ENCODE data around the gene SYTL2. TPM values are rescaled to one million over a fixed set of nuclear protein-coding genes. Genes with fewer than 3 reads are reported as not detected.

SYTL2 gene, protein sequence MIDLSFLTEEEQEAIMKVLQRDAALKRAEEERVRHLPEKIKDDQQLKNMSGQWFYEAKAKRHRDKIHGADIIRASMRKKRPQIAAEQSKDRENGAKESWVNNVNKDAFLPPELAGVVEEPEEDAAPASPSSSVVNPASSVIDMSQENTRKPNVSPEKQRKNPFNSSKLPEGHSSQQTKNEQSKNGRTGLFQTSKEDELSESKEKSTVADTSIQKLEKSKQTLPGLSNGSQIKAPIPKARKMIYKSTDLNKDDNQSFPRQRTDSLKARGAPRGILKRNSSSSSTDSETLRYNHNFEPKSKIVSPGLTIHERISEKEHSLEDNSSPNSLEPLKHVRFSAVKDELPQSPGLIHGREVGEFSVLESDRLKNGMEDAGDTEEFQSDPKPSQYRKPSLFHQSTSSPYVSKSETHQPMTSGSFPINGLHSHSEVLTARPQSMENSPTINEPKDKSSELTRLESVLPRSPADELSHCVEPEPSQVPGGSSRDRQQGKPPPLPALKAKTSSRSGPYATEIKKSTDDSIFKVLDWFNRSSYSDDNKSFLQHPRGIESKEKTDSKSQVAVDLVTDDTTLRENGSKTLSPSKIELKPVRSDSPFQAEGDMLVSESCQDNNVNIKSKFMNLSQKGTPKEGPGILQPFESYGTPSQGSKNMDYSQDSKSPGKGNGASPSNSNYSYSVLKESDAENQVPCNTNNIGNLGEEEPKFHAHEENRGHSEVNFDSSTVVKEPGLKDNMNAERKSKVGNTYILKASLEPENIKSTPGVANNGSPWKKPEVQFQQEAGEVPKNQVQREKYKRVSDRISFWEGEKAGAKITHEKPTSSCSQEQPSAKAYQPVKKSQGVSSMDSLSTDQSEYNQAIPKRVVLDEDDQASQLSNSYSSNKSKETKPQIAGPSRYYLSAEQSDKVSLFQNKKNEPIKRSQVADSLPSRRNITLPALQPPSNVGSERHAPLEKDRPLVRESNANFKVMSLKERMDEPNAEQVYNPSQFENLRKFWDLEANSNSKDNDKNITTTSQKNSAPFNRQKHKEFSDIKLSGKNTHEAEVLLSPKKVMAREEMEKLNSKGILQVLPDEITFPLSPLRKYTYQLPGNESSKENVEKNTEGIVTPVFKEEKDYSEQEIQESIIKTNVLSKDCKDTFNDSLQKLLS (N-terminal part only)
- total RNA-seq (2022; extraction: Qiagen RNA extraction) = 8.8 to 14.6 TPM (median 9.5 TPM) in 5 replicates

DNA sequence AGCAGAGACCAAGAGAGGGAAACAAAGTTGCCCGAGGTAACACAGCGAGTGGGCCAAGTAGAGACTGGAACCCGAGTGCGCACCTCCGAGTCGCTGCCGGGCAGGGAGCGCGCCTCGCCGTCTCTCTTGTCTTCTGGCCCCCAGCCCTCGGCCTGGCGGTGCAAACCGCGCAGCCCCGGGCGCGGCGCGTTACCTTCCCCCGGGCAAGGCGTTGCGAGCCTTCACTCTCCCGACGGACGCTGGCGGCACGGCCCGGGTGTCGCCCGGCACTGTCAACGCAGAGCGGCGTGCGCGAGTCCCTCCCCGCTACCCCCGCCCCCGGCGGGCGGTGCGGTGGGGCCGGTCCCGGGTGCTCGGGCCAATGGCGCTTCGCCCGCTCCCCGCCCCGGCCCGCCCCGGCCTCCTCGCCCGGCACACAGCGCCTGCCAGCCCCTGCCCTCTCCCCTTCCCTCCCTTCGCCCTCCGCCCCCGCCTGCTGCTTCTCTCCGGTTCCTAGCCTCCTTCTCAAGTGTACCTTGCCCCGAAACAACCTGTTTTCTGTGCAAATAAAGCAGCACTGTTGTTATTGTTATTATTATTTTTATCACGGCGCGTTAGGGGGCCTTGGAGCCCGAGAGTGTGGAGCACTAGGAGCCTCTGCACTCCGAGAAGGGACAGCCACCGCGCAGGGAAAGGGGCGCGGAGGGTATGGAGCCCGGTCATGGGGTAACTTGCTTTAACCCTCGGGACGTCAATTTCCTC is at the start of gene SYTL2:
SYTL2 (minus strand) TSS at position 271 of the 741 bp plus-strand sequence. CDS start 53,416 bp downstream, outside the sequence.

DNA sequence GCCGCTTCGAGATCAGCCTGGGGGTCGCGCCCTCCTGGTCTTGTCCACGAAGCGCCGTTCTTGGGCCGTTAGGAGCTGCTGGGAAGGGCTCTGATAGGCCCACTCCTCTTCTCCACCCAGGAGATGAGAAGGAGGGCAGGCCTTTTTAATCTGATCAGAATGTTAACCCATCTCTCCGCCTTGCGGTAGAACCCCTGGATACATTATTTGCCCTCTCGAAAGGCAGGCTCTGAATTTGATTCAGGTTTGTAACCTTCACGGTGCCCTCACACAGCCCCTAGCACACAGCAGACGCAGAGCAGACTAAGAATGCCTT is 44.4 kb upstream of the SYTL2 start, which contains the start of gene CCDC83:
CCDC83 (plus strand) TSS at position 43 of the 316 bp plus-strand sequence. CDS start 9,741 bp downstream, outside the sequence.

DNA sequence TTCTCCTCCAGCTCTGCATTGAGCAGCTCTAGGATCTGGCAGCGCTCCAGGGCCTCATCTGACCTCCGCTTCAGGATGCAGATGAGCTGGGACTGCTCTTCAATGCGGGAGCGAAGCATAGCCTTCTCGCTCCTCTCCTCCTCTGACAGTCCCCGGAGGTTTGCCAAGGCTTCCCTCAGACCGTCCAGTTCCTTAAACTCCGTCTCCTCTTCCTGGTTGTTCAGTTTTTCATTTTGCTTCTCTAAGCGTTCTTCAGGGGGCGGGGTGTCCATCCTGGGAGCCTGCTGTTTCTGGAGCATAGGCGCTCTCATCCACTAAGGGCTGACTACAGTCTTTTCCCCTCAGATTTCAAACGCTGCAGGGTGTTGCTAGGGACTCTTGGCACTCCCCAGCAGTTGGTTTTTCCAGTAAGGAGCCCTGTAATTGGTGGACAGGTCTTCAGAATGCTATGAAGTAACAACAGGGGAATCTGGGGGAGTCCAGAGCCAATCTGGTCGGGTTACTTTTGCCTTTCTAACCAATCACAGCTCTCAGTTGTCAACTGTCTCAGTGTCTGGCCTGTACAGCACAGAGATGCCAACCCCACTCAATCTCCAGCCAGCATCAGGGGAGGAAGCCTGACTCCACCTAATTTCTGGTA is 125.0 kb downstream of the SYTL2 start, which contains the start of gene CCDC89:
CCDC89 (minus strand) TSS at position 376 of the 640 bp plus-strand sequence; CDS start at position 311, 65 bp downstream.

DNA sequence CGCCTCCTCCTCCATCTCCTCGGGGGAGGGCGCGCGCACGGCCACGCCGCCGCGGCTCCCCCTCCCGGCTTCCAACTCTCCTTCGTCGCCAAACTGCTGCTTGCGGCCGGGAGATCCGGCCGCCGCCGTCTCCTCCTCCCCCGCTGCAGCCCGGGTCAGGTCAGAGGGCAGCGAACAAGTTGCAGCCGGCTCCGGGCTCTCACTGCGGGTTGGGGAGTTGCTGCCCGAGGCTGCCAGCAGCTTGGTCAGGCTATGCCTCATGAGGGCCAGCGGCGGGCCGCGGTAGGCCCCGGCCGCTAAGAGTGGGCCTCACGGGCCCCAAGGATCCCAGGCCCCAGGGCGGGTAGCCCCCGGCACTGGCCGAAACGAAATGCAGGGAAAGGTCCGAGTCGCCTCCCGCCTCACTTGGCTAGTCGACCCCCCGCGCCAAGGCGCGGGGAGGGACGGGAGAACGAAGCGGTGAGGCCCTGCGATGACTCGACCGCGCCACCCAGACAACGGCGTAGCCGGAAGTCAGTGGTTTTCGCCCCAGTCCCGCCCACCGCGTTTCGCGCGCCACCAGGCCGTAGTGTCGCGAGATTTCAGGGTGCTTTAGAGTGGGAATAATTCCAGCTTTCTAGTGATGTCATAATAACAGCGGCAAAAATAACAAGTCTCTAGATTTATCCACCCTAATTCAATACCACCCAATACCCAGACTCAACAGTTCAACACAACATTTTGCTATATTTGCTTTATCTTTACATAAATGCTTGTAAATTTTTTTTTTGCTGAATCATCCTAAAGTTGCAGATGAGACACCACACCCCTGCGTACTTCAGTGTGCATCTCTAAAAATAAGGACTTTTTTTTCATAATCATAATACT is 146.1 kb downstream of the SYTL2 start, which contains the start of gene CREBZF:
CREBZF (minus strand) TSS at position 515 of the 867 bp plus-strand sequence; CDS start at position 261, 254 bp downstream.

DNA sequence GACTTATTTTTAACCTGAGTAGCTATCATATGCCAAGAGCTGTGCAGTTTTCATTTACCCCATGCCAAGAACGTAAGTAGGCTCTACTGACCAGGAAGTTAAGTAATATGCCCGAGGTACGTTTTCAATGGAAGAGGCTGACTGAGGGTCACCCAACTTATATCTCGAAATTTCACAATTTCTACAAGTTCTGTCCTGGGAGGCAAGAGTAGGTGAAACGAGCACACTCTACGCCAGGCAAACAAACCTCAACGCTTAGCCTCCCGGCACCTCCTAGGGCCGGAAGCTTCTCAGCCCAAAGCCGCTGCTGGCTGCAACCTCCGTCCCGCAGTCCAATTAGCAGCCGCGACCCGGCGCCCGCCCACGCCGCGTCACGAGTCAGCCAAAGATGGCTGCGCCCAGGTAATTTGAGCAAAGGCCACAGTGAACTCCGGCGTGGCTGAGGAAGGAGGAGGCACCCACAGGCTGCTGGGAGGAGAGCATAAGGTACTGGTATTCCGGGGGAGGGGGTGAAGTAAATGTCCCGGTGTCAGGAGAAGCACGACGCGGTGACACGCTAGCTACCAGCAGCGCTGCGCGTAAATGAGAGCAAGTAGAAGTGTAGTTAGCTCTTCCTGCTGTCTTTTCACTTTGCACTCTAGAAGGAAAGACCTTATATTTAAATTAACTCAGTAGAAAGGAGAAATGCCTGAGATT is 163.2 kb downstream of the SYTL2 start, which contains the start of gene TMEM126A:
TMEM126A (plus strand) TSS at position 364 of the 696 bp plus-strand sequence. CDS start 2,289 bp downstream, outside the sequence.

Other genes starting within 250 kb of the SYTL2 start
- 0.16 to 0.34 TPM (median 0.27 TPM) in 4 of 5 replicates, not detected in the other for gene DLG2, start 183.8 kb downstream of the SYTL2 start, total RNA-seq (2022; extraction: Qiagen RNA extraction)
- 49.2 to 65.2 TPM (median 52.8 TPM) in 5 replicates for gene TMEM126B, start 182.5 kb downstream of the SYTL2 start, total RNA-seq (2022; extraction: Qiagen RNA extraction)
- gene TMEM126A, start 163.2 kb downstream of the SYTL2 start, total RNA-seq (2022; extraction: Qiagen RNA extraction) = 53.4 to 59.8 TPM (median 58.1 TPM) in 5 replicates
- gene CREBZF, start 146.0 kb downstream of the SYTL2 start, total RNA-seq (2022; extraction: Qiagen RNA extraction) = 20.9 to 29.5 TPM (median 27.8 TPM) in 5 replicates
- gene CCDC89, start 124.9 kb downstream of the SYTL2 start, total RNA-seq (2022; extraction: Qiagen RNA extraction) = not detected in 5 replicates
- not detected in 5 replicates for gene CCDC83, start 44.2 kb upstream of the SYTL2 start, total RNA-seq (2022; extraction: Qiagen RNA extraction)